NCI-H748 (cell line): ENCODE measurements around the gene OR5AS1.
A peak's percentile ranks its signal among the peaks of the same experiment; 100 is the strongest.
"Not testable (repeated sequence)": the region's sequence is repeated elsewhere in the genome, so short reads cannot be mapped to it uniquely, and the experiment has no call there.

Source experiments
- DNase-seq: peaks from one replicate; lab custom pipeline; 2025; ENCODE audit not compliant: unreplicated experiment; lab: John Stamatoyannopoulos, UW

The OR5AS1 gene

DNA sequence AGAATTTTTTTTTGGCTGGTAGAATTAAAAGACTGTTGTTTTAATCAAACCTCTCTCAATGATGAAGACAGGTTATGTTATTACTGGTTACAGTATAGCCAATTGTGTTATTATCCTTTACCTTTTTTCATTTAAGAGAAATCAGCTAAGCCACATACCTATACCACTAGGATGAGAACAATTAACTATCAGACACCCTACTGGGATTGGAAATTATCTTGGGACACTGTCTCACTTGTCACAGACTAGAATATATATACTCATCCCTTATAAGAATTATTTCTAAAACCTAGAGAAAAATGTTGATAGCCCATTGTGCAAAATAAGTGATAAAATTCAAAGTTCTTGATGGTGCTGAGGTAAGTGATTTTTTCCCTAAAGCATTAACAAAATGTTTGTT lies at the start of gene OR5AS1:
Gene OR5AS1 (plus strand): TSS at position 301 of the 400 bp plus-strand sequence. CDS start 2,765 bp downstream, outside the sequence.
- DNase-seq, result no peak

DNA sequence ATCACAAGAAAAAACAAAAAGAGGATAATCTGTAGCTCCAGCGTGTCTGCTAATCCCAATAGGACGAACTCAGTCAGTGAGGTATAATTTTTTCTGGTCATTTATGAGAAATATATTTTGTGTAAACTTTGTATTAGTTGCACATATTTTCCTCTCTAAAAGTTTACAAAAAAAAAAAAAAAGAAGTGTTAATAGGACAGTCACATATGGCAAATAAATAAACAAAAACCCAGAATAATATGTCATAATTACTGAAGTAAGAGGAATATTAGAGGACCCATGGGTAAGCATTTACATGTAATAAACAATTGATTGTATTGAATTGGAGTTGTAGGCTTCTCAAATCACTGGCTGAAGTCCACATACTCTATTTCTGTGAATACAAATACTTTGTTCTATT lies 32.9 kb upstream of the OR5AS1 start, which contains the start of gene OR5F1:
Gene OR5F1 (minus strand): TSS at position 101 of the 400 bp plus-strand sequence. CDS start 0 bp downstream, at position 101.
- DNase-seq, result no peak

DNA sequence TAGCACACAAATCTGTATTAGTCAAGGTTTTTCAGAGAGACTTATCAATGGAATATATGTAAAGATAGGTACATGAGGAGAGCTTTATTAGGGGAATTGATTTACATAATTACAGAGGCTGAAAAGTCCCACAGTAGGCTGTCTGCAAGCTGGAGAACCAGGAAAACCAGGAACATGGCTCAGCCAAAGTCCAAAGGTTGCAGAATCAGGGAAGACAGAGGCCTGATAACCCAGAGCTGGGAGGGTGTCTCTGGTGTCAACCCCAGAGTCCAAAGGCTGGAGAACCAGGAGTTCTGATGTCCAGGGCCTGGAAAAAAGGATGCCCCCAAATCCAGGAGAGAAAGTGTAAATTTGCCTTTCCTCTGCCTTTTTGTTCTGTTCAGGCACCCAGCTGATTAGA lies 16.7 kb upstream of the OR5AS1 start:
- DNase-seq, result no peak

DNA sequence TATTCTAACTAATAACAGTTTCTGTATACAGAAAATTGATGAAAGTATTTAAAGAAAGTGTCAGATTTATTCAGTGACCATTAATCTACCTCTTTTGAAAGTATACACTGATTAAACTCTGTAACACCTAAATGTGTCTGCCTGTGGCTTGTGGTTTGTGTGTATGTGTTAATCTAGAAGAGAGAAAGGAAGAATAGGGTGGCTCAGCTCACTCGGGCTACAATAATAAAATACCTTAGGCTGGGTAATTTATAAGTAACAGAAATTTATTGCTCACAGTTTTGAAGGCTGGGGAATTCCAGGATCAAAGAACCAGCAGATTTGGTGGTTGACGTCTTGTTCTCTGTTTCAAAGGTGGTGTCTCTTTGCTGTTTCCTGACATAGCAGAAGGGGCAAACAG lies 13.6 kb upstream of the OR5AS1 start:
- DNase-seq, result no peak

DNA sequence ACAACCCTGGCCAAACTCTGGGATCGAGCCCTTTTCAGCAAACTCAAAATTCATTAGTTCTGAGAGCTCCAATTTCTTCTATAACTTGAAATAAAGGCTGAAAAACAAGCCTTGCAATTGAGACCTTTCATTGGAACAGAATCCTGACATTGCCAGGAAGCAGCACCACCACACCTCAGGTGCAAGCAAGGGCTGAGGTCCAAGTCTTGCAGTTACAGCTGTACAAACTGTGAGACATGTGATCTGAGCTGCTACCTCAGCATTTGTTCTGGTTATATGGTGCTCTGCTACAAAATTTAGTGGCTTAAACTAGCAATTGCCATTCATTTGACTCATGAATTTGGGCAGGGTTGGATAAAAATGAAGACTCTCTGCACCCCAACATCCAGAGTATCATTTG lies 18.1 kb downstream of the OR5AS1 start:
- no peak for DNase-seq

DNA sequence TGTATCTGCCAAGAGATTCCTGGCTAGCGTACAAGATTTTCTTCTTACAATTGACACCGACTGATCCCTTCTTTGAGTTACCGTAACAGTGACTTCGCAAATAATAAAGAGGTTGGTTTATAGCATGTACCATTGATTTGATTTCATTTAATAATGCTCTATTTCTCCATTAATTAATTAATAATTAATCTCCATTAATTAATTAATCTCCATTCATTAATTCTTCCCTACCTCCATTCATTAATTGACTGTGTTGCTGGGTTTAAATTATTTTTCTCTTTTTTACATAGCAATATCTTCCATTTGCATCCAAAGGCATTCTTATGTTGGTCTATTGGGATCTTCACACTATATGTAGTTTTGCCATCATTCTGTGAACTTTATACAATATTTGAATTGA lies 21.0 kb downstream of the OR5AS1 start:
- no peak for DNase-seq

DNA sequence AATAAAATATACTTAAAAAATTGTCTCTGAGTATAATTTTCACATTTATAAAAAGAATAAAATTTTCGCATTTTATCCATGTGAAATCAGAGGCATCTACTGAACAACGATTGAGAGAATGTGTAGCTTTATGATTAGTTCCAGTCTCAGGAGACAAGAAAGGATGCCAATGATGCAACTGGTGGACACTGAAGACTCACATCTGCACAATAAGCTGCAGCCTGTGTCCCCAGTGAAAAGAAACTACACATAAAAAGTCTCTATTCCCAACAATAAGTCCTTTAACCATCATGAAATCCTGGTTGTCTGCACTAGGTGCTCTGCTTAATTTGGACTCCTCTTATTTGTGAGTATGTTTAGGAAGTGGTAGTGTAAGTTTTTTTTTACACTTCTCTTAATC lies 22.0 kb downstream of the OR5AS1 start:
- no peak for DNase-seq

DNA sequence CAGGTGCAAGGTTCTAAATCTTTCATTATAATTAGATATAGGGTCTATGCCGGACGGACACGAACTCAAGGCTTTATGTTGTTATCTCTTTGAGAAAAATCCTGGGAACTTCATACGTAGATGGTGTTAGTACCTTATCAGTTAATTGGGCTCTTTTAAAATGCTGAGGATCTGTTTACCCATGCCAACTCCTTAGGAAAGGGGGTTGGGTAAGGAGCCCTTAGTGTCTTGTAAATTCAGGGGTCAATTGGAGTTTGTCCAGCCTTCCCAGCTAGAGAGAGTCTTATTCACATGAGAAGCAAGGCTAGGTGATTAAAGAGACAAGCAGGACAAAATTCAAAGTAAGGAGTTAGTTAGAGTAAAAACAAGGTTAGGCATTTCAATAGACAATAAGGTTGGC lies 28.9 kb downstream of the OR5AS1 start:
- DNase-seq, result not testable (repeated sequence)

DNA sequence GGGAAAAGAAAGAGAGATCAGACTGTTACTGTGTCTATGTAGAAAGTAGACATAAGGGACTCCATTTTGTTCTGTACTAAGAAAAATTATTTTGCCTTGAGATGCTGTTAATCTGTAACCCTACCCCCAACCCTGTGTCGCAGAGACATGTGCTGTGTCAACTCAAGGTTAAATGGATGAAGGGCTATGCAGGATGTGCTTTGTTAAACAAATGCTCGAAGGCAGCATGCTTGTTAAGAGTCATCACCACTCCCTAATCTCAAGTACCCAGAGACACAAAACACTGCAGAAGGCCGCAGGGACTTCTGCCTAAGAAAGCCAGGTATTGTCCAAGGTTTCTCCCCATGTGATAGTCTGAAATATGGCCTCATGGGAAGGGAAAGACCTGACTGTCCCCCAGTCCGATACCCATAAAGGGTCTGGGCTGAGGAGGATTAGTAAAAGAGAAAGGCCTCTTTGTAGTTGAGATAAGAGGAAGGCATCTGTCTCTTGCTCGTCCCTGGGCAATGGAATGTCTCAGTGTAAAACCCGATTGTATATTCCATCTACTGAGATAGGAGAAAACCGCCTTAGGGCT lies 30.3 kb downstream of the OR5AS1 start:
- peak; percentile 44 for DNase-seq

DNA sequence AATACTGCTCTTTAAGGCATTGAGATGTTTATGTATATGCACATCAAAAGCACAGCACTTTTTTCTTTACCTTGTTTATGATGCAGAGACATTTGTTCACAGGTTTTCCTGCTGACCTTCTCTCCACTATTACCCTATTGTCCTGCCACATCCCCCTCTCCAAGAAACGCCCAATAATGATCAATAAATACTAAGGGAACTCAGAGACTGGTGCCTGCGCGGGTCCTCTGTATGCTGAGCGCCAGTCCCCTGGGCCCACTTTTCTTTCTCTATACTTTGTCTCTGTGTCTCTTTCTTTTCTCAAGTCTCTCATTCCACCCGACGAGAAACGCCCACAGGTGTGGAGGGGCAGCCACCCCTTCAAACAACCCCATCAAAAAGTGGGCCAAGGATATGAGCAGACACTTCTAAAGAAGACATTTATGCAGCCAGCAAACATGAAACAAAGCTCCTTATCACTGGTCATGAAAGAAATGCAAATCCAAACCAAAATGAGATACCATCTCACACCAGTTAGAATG lies 30.9 kb downstream of the OR5AS1 start:
- DNase-seq, result not testable (repeated sequence)

DNA sequence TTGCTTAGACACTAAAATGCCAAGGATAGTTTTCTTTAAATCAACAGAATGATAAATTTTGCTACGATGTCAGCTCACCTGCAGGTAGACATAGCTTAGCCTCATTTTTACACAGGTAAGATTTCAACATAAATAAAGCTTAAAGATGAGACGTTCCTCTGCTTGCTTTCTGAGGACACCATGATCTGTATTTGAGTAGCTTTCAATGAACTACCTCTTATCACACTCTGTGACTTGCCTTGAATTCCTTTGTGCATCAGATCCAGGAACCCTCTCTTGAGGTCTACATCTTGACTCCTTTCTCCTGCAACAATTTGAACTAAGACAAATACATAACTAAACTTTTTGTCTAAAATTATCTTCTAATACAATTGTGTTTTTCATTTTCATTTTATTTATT lies 39.5 kb downstream of the OR5AS1 start:
- no peak for DNase-seq
